ENCODE measurements around the gene NOC4L. TPM values are rescaled to one million over a fixed set of nuclear protein-coding genes. Genes with fewer than 3 reads are reported as not detected.

Gene NOC4L
- polyA plus RNA-seq, 3 donors = 7.3 to 18.0 (median 17.9) TPM

- 93% methylated on average over 19 of the region's 21 CpGs for WGBS (ENCODE audit: insufficient coverage)
- Histone ChIP-seq H3K27me3 (ENCODE audit: control insufficient read depth in 2 of 2, insufficient read depth in 2 of 2, low read length in 2 of 2) (peaks cover 0 to 55% of the 10 kb centered on the region in 2 donors), H3K79me2 (ENCODE audit: insufficient read depth, low read length) (no peaks in the 10 kb centered on the region), H3K27ac (ENCODE audit: low read depth in 1 of 2, low read length in 2 of 2) (no peak overlapping the region), H3K36me3 (replicated peaks in 1 of 2; ENCODE audit: control insufficient read depth in 1 of 2, insufficient read depth in 2 of 2, low read length in 2 of 2) (no peaks in the 10 kb centered on the region), H3K4me1 (ENCODE audit: control insufficient read depth in 1 of 2, insufficient read depth in 2 of 2, low read length in 2 of 2) (peaks cover 32 to 40% of the 10 kb centered on the region in 2 donors), H3K4me3 (replicated peaks in 1 of 3; ENCODE audit: low read depth in 2 of 3, low read length in 3 of 3) (peak overlapping the region in 2 of 3 experiments; percentile 76 to 77), H2AFZ (ENCODE audit: insufficient read depth, low read depth, low read length, poor library complexity, severe bottlenecking) (no peak overlapping the region), H3K9ac (ENCODE audit: insufficient read depth, low read length, poor library complexity, severe bottlenecking) (no peak overlapping the region), H3K4me2 (replicated peaks; ENCODE audit: extremely low read depth, low read length, poor library complexity, severe bottlenecking) (peak overlapping the region; percentile 70), H4K20me1 (ENCODE audit: insufficient read depth, low read length) (no peaks in the 10 kb centered on the region), H3K9me3 (replicated peaks in 1 of 2; ENCODE audit: control insufficient read depth in 1 of 2, insufficient read depth in 1 of 2, low read length in 2 of 2) (peaks cover 4 to 15% of the 10 kb centered on the region in 2 donors)
- Mint-ChIP-seq H3K4me1 (peaks cover 29% of the 10 kb centered on the region), H3K27me3 (ENCODE audit: low read depth in 3 of 3) (peaks cover 13 to 74% (median 42%) of the 10 kb centered on the region in 3 donors), H3K9me3 (peaks cover 8 to 34% (median 18%) of the 10 kb centered on the region in 7 donors), H3K4me3 (peak overlapping the region; percentile 45 to 79), H3K36me3 (peaks cover 4 to 5% of the 10 kb centered on the region in 2 donors), H3K27ac (peak overlapping the region in 2 of 7 donors; percentile 41 to 57)
- DNase-seq = no peak
- TF ChIP-seq CTCF (IDR thresholded peaks at IDR 0.05) = no peak
- intact Hi-C loops (cut with micrococcal nuclease) = no loop called here
Observed at GRCh38 chr12:132188451-132188901, 44.2 kb downstream of the NOC4L start.

GRCh38 chr12:132188916-132189325, 44.7 kb downstream of the NOC4L start:
- Histone ChIP-seq H3K36me3 (replicated peaks in 1 of 2; ENCODE audit: control insufficient read depth in 1 of 2, insufficient read depth in 2 of 2, low read length in 2 of 2) (no peaks in the 10 kb centered on the region), H3K4me1 (ENCODE audit: control insufficient read depth in 1 of 2, insufficient read depth in 2 of 2, low read length in 2 of 2) (peaks cover 32 to 40% of the 10 kb centered on the region in 2 donors), H3K9ac (ENCODE audit: insufficient read depth, low read length, poor library complexity, severe bottlenecking) (peak overlapping the region; percentile 67), H3K27me3 (ENCODE audit: control insufficient read depth in 2 of 2, insufficient read depth in 2 of 2, low read length in 2 of 2) (peaks cover 0 to 53% of the 10 kb centered on the region in 2 donors), H2AFZ (ENCODE audit: insufficient read depth, low read depth, low read length, poor library complexity, severe bottlenecking) (peak overlapping the region; percentile 94), H4K20me1 (ENCODE audit: insufficient read depth, low read length) (no peaks in the 10 kb centered on the region), H3K4me3 (replicated peaks in 1 of 3; ENCODE audit: low read depth in 2 of 3, low read length in 3 of 3) (peak overlapping the region; percentile 48 to 77 (median 76)), H3K9me3 (replicated peaks in 1 of 2; ENCODE audit: control insufficient read depth in 1 of 2, insufficient read depth in 1 of 2, low read length in 2 of 2) (peaks cover 9 to 19% of the 10 kb centered on the region in 2 donors), H3K4me2 (replicated peaks; ENCODE audit: extremely low read depth, low read length, poor library complexity, severe bottlenecking) (peak overlapping the region; percentile 70), H3K27ac (ENCODE audit: low read depth in 1 of 2, low read length in 2 of 2) (peak overlapping the region; percentile 55 to 69), H3K79me2 (ENCODE audit: insufficient read depth, low read length) (no peaks in the 10 kb centered on the region)
- intact Hi-C loops (cut with micrococcal nuclease) = no loop called here
- Mint-ChIP-seq H3K27ac (peak overlapping the region in 6 of 7 donors; percentile 84 to 97 (median 94)), H3K4me1 (peaks cover 29% of the 10 kb centered on the region), H3K36me3 (peaks cover 4 to 5% of the 10 kb centered on the region in 2 donors), H3K27me3 (ENCODE audit: low read depth in 3 of 3) (peaks cover 13 to 73% (median 42%) of the 10 kb centered on the region in 3 donors), H3K4me3 (peak overlapping the region; percentile 88 to 97), H3K9me3 (peaks cover 11 to 34% (median 22%) of the 10 kb centered on the region in 7 donors)
- DNase-seq = no peak
- TF ChIP-seq CTCF (IDR thresholded peaks at IDR 0.05) = no peak
- 52% methylated on average over 12 of the region's 20 CpGs for WGBS (ENCODE audit: insufficient coverage)

Measured in CD14-positive monocyte (primary cell).